B cell (primary cell): ENCODE measurements around the gene TELO2. TPM values are rescaled to one million over a fixed set of nuclear protein-coding genes. Genes with fewer than 3 reads are reported as not detected.
"Not testable (repeated sequence)": the region's sequence is repeated elsewhere in the genome, so short reads cannot be mapped to it uniquely, and the experiment has no call there.

Experiments used
- ATAC-seq: fragments of 200-7000 bp; cut with Tn5 transposase; one replicate; pipeline ENCODE4 v1.10.0; 2021; ENCODE audit warnings: low read depth, mild to moderate bottlenecking, moderate number of reproducible peaks, moderate library complexity
- CTCF ChIA-PET: fragments of 350-600 bp; sonication (Branson Sonifier 250); formaldehyde crosslinking; loops from one replicate; lab custom pipeline; 2021; ENCODE audit warnings: antibody characterized with exemption, inconsistent platforms; lab: Charles Lee
- POLR2A ChIA-PET: fragments of 350-600 bp; sonication (Branson Sonifier 250); formaldehyde crosslinking; loops from one replicate; lab custom pipeline; 2021; ENCODE audit warnings: antibody characterized with exemption; lab: Charles Lee
- DNase-seq: peaks from one replicate; pipeline ENCODE4 v3.0.0; 2013
- H2AFZ ChIP-seq: 2 replicates; pipeline ENCODE4 v1.6.1; 2012; ENCODE audit warnings: mild to moderate bottlenecking, low read depth, low read length; ENCODE audit not compliant: insufficient read depth, poor library complexity, severe bottlenecking
- H3K27ac ChIP-seq, 2 donors: 1 replicate in 1 of 2; 2 replicates in 1 of 2; pipeline ENCODE4 v1.5.1; 2012 to 2013; ENCODE audit warnings: low read length in 2 of 2, mild to moderate bottlenecking in 2 of 2, moderate library complexity in 1 of 2
- H3K27me3 ChIP-seq, 4 experiments: fragments of 200-600 bp in 1 of 4; sonication (generic) in 1 of 4; replicated peaks in 1 of 4; 1 replicate in 2 of 4; 2 replicates in 2 of 4; pipeline versions ENCODE4 v1.6.1 to v1.7.0; 2013 to 2016; ENCODE audit warnings: low read length in 3 of 4, mild to moderate bottlenecking in 2 of 4, mixed read lengths in 1 of 4, moderate library complexity in 1 of 4; ENCODE audit not compliant: insufficient read depth in 4 of 4, control insufficient read depth in 3 of 4; ENCODE audit errors: control extremely low read depth in 1 of 4
- H3K36me3 ChIP-seq, 2 experiments: replicated peaks in 1 of 2; 1 replicate in 1 of 2; 2 replicates in 1 of 2; pipeline versions ENCODE4 v1.6.1 to v1.7.1; 2013; ENCODE audit warnings: low read length in 1 of 2; ENCODE audit not compliant: insufficient read depth in 2 of 2, control insufficient read depth in 1 of 2; ENCODE audit errors: control extremely low read depth in 1 of 2, extremely low read depth in 1 of 2
- H3K4me1 ChIP-seq, 2 donors: fragments of 200-600 bp in 1 of 2; sonication (generic) in 1 of 2; 1 replicate in 1 of 2; 2 replicates in 1 of 2; pipeline versions ENCODE4 v1.5.1 to v1.6.1; 2013 to 2017; ENCODE audit warnings: low read length in 2 of 2; ENCODE audit not compliant: control insufficient read depth in 2 of 2, insufficient read depth in 2 of 2
- H3K4me2 ChIP-seq: replicated peaks from 2 replicates; pipeline ENCODE3; 2012; ENCODE audit warnings: mild to moderate bottlenecking, low read depth, low read length; ENCODE audit not compliant: poor library complexity, severe bottlenecking
- H3K4me3 ChIP-seq, 5 experiments: fragments of 200-600 bp in 1 of 5; sonication (generic) in 1 of 5; 1 replicate in 3 of 5; 2 replicates in 2 of 5; pipeline versions ENCODE4 v1.5.1 to v1.7.0; 2011 to 2016; ENCODE audit warnings: low read length in 4 of 5, mild to moderate bottlenecking in 4 of 5, low read depth in 2 of 5, control low read depth in 1 of 5, moderate library complexity in 1 of 5; ENCODE audit not compliant: insufficient read depth in 1 of 5; ENCODE audit errors: control extremely low read depth in 1 of 5, extremely low read depth in 1 of 5
- H3K79me2 ChIP-seq: fragments of 200-600 bp; sonication (generic); one replicate; pipeline ENCODE4 v1.6.0; 2016; ENCODE audit warnings: low read length; ENCODE audit not compliant: control insufficient read depth, insufficient read depth
- H3K9ac ChIP-seq: fragments of 200-600 bp; sonication (generic); 2 replicates; pipeline ENCODE4 v1.6.1; 2017; ENCODE audit warnings: mild to moderate bottlenecking, low read length, moderate library complexity
- H3K9me3 ChIP-seq, 3 donors: one replicate each; pipeline versions ENCODE4 v1.6.1 to v1.7.1; 2013; ENCODE audit warnings: low read length in 2 of 3; ENCODE audit not compliant: control insufficient read depth in 2 of 3, insufficient read depth in 1 of 3; ENCODE audit errors: control extremely low read depth in 1 of 3
- H4K20me1 ChIP-seq: 2 replicates; pipeline ENCODE4 v1.6.0; 2012; ENCODE audit warnings: mild to moderate bottlenecking, low read length; ENCODE audit not compliant: insufficient read depth, control insufficient read depth, poor library complexity, severe bottlenecking
- H3K27ac Mint-ChIP-seq: one replicate; pipeline ENCODE4 v1.8.0; 2021; ENCODE audit warnings: mixed read lengths
- H3K27me3 Mint-ChIP-seq: one replicate; pipeline ENCODE4 v1.8.0; 2021; ENCODE audit warnings: mixed read lengths
- H3K4me1 Mint-ChIP-seq: one replicate; pipeline ENCODE4 v1.8.0; 2021; ENCODE audit warnings: mixed read lengths
- H3K4me3 Mint-ChIP-seq: one replicate; pipeline ENCODE4 v1.8.0; 2021; ENCODE audit warnings: mixed read lengths
- H3K9me3 Mint-ChIP-seq: one replicate; pipeline ENCODE4 v1.8.0; 2022; ENCODE audit warnings: mixed read lengths; ENCODE audit not compliant: insufficient read depth
- CTCF ChIP-seq: fragments of 200-600 bp; IDR thresholded peaks from one replicate; pipeline ENCODE4 v1.8.0; 2022; ENCODE audit warnings: antibody characterized with exemption, mild to moderate bottlenecking
- EZH2 ChIP-seq: IDR thresholded peaks from 2 replicates; pipeline ENCODE4 v1.6.1; 2012; ENCODE audit warnings: borderline replicate concordance, low read depth, mild to moderate bottlenecking, moderate library complexity, low read length; ENCODE audit not compliant: insufficient read depth, poor library complexity, severe bottlenecking
- WGBS: methylation state at CpG from one replicate; pipeline ENCODE4 v1.1.5; 2013; ENCODE audit warnings: missing lambda C conversion rate; ENCODE audit not compliant: insufficient coverage; 5-methylcytosine and 5-hydroxymethylcytosine counted together
- intact Hi-C: fragments of 100-400 bp; cut with micrococcal nuclease; formaldehyde crosslinking; loops from one replicate; pipeline ENCODE4 v1.10.0; 2022
- polyA plus RNA-seq: library from polyadenylated mRNA; depleted of rRNA; stranded (reverse); fragments of >200 nt; gene quantifications from 2 replicates; pipeline ENCODE4 v1.2.3, GENCODE V29; 2012
- total RNA-seq, 2 donors: library from RNA; stranded (reverse); fragments of 120-200 nt in 1 of 2; gene quantifications; 1 replicate in 1 of 2; 2 replicates in 1 of 2; pipeline versions ENCODE4 v1.2.3 to v1.2.4, GENCODE V29; 2013 to 2022

TELO2 gene
- total and polyA plus RNA-seq, 2 donors (not counting 1 experiment from before 2014, with no cell fraction given), result 81.9 to 136 TPM

- ChIA-PET CTCF (interaction anchor here (0.7 kb wide), 1 partner anchor 16 kb away, joined by 4 read pairs; no protein-coding TSS in a partner anchor), POLR2A (interaction anchor here (1.0 kb wide), 1 partner anchor 17 kb away, joined by 5 read pairs; the partner anchor contains the start of gene TELO2)
- Histone ChIP-seq H3K4me3 (peak overlapping the region; percentile 55 to 80 (median 70)), H3K9ac (peak overlapping the region; percentile 82), H3K79me2 (peaks cover 70% of the 10 kb centered on the region), H3K4me1 (peaks cover 45 to 62% of the 10 kb centered on the region in 2 donors), H3K9me3 (peaks cover 0 to 13% (median 0%) of the 10 kb centered on the region in 3 donors), H2AFZ (peak overlapping the region; percentile 90), H3K27ac (peak overlapping the region; percentile 88 to 96), H4K20me1 (peaks cover 19% of the 10 kb centered on the region), H3K4me2 (peak overlapping the region; percentile 97), H3K27me3 (no peaks in the 10 kb centered on the region), H3K36me3 (no peaks in the 10 kb centered on the region)
- no peak for TF ChIP-seq CTCF
- no peak for TF ChIP-seq EZH2
- WGBS, result 59% methylated on average over 14 of the region's 15 CpGs
- Mint-ChIP-seq H3K27ac (peak overlapping the region; percentile 93), H3K4me3 (peak overlapping the region; percentile 88), H3K9me3 (no peaks in the 10 kb centered on the region), H3K27me3 (no peaks in the 10 kb centered on the region), H3K4me1 (peaks cover 51% of the 10 kb centered on the region)
- no peak for ATAC-seq
- intact Hi-C loops, result loop anchor here (1.0 to 2.0 kb wide), 4 partner anchors 17 to 231 kb away; partner anchors contain the start of genes MAPK8IP3, TELO2 and UNKL
- DNase-seq, result no peak
Observed at GRCh38 chr16:1475552-1476114, 17.5 kb upstream of the TELO2 start.

- no peak for TF ChIP-seq CTCF
- no peak for TF ChIP-seq EZH2
- 98% methylated on average over 9 of the region's 10 CpGs for WGBS
- Histone ChIP-seq H4K20me1 (peaks cover 9% of the 10 kb centered on the region), H2AFZ (no peak overlapping the region), H3K4me3 (no peak overlapping the region), H3K27me3 (no peaks in the 10 kb centered on the region), H3K36me3 (no peaks in the 10 kb centered on the region), H3K4me1 (peaks cover 46 to 62% of the 10 kb centered on the region in 2 donors), H3K4me2 (no peak overlapping the region), H3K9me3 (peaks cover 0 to 27% (median 0%) of the 10 kb centered on the region in 3 donors), H3K79me2 (peaks cover 56% of the 10 kb centered on the region), H3K9ac (no peak overlapping the region), H3K27ac (no peak overlapping the region)
- intact Hi-C loops, result no loop called here
- H3K4me3 Mint-ChIP-seq, result no peak overlapping the region
- ChIA-PET POLR2A (no interaction called here), CTCF (no interaction called here)
- ATAC-seq, result no peak
- no peaks in the 10 kb centered on the region for H3K9me3 Mint-ChIP-seq
- no peaks in the 10 kb centered on the region for H3K27me3 Mint-ChIP-seq
- H3K4me1 Mint-ChIP-seq, result peaks cover 49% of the 10 kb centered on the region
- H3K27ac Mint-ChIP-seq, result no peak overlapping the region
- DNase-seq, result no peak
Observed at GRCh38 chr16:1477033-1477432, 16.1 kb upstream of the TELO2 start.

- H3K9me3 ChIP-seq, result peaks cover 0 to 27% (median 0%) of the 10 kb centered on the region in 3 donors
- H3K27me3 ChIP-seq, DNase-seq, H3K4me3 ChIP-seq, H3K9ac ChIP-seq, H3K36me3 ChIP-seq, H3K9me3 Mint-ChIP-seq, H3K4me2 ChIP-seq, H3K27me3 Mint-ChIP-seq, H4K20me1 ChIP-seq, ATAC-seq, intact Hi-C loops, H2AFZ ChIP-seq: not testable (repeated sequence)
- Mint-ChIP-seq H3K4me3 (peak overlapping the region; percentile 61), H3K4me1 (peaks cover 45% of the 10 kb centered on the region), H3K27ac (peak overlapping the region; percentile 76)
- peaks cover 32 to 51% of the 10 kb centered on the region in 2 donors for H3K4me1 ChIP-seq
- peaks cover 37% of the 10 kb centered on the region for H3K79me2 ChIP-seq
- 96% methylated on average over 6 of the region's 9 CpGs for WGBS
- peak overlapping the region in 1 of 2 donors; percentile 26 for H3K27ac ChIP-seq
- ChIA-PET CTCF (interaction anchor here (1.4 kb wide), 1 partner anchor 58 kb away, joined by 3 read pairs; the partner anchor contains the start of gene UQCC4), POLR2A (interaction anchor here (0.6 to 0.8 kb wide), 2 partner anchors 14 to 1474 kb away, joined by 3 to 4 read pairs; partner anchors contain the start of gene TELO2)
Observed at GRCh38 chr16:1478937-1479336, 14.2 kb upstream of the TELO2 start.
